Thyroid gland (tissue), 4 donors: ENCODE measurements around the gene CD99L2.

Experiments
- CTCF ChIP-seq, 6 experiments: fragments of 200-600 bp in 3 of 6; fragments of 450-650 bp in 3 of 6; sonication (generic) in 3 of 6; IDR thresholded peaks; one replicate each; pipeline ENCODE4 v1.5.1; 2016 to 2019; ENCODE audit warnings: antibody characterized with exemption in 6 of 6, mild to moderate bottlenecking in 2 of 6, inconsistent platforms in 1 of 6, moderate library complexity in 1 of 6
- POLR2A ChIP-seq, 2 donors: fragments of 450-650 bp; IDR thresholded peaks; one replicate each; pipeline ENCODE4 v1.6.1; 2017; ENCODE audit warnings: antibody characterized with exemption in 2 of 2, mild to moderate bottlenecking in 2 of 2, moderate library complexity in 1 of 2

GRCh38 chrX:150926304-150926703 is 27.8 kb upstream of the CD99L2 start:
- no peak for TF ChIP-seq POLR2A (IDR thresholded peaks at IDR 0.05)
- TF ChIP-seq CTCF (IDR thresholded peaks at IDR 0.05), result no peak
